Large intestine (tissue), 3 donors: Measurements from ENCODE around the gene ASTN1. TPM values are rescaled to one million over a fixed set of nuclear protein-coding genes. Genes with fewer than 3 reads are reported as not detected.

Experiments
- DNase-seq, 2 donors: peaks; one replicate each; pipeline versions ENCODE4 v3.0.0 to v3.0.0-alpha.2; 2013
- H3K27ac ChIP-seq: one replicate; pipeline ENCODE4 v1.5.1; 2013; ENCODE audit warnings: low read length
- H3K27me3 ChIP-seq: 2 replicates; pipeline ENCODE4 v1.6.1; 2013; ENCODE audit warnings: low read length; ENCODE audit not compliant: control insufficient read depth, insufficient read depth
- H3K36me3 ChIP-seq: 2 replicates; pipeline ENCODE4 v1.6.1; 2013; ENCODE audit warnings: low read length; ENCODE audit not compliant: control insufficient read depth, insufficient read depth
- H3K4me1 ChIP-seq: one replicate; pipeline ENCODE4 v1.6.1; 2013; ENCODE audit warnings: low read length; ENCODE audit not compliant: control insufficient read depth, insufficient read depth
- H3K4me3 ChIP-seq: one replicate; pipeline ENCODE4 v1.5.1; 2013; ENCODE audit warnings: low read length
- H3K9me3 ChIP-seq: one replicate; pipeline ENCODE4 v1.6.1; 2013; ENCODE audit warnings: mild to moderate bottlenecking, low read depth, low read length, moderate library complexity; ENCODE audit not compliant: control insufficient read depth
- WGBS: methylation state at CpG from one replicate; pipeline ENCODE4 v1.1.5; 2013; ENCODE audit warnings: low lambda C conversion rate; ENCODE audit not compliant: insufficient coverage; 5-methylcytosine and 5-hydroxymethylcytosine counted together
- polyA plus RNA-seq: library from polyadenylated mRNA; unstranded; fragments of 120-200 nt; gene quantifications from one replicate; pipeline ENCODE4 v1.2.1, GENCODE V29; 2013

The ASTN1 gene
- polyA plus RNA-seq, 1 donor = 3.0 TPM

DNA sequence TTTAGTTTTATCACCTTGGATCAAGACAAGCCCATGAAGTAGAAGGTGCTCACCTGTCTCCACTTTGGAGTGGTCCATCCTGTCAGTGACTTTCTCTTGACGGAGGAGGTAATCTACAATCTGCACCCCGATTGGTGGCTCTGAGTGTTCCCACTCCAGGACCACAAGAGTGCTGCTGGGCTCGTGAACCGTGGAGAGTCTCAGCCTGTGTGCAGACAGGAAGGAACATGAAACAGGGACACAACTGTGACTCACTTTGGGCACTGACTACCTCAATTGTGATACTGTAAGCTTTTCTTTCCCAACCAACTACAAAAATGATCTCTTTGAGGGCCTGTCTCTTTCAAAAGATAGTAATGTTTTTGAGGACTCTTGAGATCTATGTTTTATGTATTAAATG, 280.2 kb downstream of the ASTN1 start:
- Histone ChIP-seq H3K4me1 (no peaks in the 10 kb centered on the region), H3K9me3 (no peaks in the 10 kb centered on the region), H3K27me3 (no peaks in the 10 kb centered on the region), H3K36me3 (no peaks in the 10 kb centered on the region), H3K27ac (no peak overlapping the region), H3K4me3 (no peak overlapping the region)
- WGBS = no CpG with 5 or more reads among the region's 4 CpGs
- DNase-seq = no peak

DNA sequence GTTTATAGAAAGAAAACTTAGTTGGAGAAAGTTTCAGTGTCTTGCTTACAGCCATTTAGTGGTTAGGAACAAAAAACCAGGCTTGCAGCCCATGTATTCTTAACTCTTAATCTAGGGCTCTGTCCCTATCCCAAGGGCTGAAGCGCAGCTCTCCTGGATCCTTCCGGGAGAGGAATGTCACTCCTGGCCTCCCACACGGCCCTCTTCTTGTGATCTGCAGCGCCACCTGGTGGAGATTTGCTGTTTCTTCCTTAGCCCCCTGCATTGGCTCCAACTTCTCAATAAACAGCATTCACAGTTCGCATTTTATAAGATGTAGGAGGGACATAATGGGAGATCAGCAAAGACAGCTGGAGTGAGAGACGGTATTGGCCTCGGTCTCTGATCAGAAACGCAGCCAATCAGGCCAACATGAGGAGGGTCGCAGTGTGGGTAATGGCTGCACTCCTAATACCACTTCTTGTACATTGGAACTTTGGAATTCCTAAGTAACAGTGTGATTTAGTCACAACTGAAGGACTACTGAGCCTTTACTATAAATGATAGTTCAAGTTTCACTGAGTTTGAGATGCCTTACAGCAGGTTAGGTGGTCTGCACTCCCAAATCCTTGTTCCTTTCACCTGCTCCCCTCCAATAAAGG, 283.4 kb downstream of the ASTN1 start:
- Histone ChIP-seq H3K36me3 (no peaks in the 10 kb centered on the region), H3K4me1 (no peaks in the 10 kb centered on the region), H3K4me3 (no peak overlapping the region), H3K9me3 (no peaks in the 10 kb centered on the region), H3K27ac (no peak overlapping the region), H3K27me3 (no peaks in the 10 kb centered on the region)
- WGBS = no CpG with 5 or more reads among the region's 9 CpGs
- peak; percentile 45 to 60 for DNase-seq

DNA sequence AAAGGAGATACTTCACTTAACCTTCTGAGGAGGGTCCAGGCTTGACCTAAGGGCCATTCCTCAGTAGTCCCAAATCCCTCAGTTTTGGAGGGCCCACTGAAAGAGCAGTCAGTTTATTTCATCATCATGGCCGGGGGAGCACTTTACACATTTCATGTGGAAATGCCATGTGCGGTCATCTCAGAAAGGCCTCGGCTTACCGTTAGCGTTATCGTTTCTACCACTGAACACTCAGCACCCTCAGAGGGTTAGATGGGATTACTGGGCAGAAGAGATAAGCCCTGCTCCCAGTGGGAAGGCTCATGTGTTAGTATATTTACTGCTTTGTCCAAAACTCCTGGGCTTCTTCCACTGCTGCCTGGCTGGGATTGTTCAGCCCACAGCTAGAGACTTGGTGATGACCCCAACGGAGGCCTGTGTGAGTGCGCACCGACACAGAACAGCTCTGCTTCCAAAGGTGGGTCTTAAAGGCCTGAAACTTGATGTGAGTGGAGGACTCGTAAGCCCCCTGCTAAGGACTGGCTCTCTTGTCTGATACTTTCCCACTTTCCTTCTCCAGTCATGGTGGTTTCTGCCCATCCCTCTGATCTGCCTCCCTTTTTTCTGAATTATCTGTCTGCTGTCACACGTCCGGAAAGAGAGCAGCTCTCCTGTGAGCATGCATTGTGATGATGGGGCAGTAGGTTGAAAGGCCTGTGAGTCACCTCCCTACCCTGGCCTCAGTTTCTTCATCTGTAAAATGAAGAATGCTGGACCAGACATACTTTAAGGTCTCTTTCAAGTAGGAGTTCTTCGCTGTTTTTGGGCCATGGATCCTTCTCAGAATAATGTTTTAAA, 284.5 kb downstream of the ASTN1 start:
- Histone ChIP-seq H3K4me1 (no peaks in the 10 kb centered on the region), H3K27ac (no peak overlapping the region), H3K36me3 (no peaks in the 10 kb centered on the region), H3K27me3 (no peaks in the 10 kb centered on the region), H3K9me3 (no peaks in the 10 kb centered on the region), H3K4me3 (no peak overlapping the region)
- DNase-seq = no peak
- no CpG with 5 or more reads among the region's 13 CpGs for WGBS

DNA sequence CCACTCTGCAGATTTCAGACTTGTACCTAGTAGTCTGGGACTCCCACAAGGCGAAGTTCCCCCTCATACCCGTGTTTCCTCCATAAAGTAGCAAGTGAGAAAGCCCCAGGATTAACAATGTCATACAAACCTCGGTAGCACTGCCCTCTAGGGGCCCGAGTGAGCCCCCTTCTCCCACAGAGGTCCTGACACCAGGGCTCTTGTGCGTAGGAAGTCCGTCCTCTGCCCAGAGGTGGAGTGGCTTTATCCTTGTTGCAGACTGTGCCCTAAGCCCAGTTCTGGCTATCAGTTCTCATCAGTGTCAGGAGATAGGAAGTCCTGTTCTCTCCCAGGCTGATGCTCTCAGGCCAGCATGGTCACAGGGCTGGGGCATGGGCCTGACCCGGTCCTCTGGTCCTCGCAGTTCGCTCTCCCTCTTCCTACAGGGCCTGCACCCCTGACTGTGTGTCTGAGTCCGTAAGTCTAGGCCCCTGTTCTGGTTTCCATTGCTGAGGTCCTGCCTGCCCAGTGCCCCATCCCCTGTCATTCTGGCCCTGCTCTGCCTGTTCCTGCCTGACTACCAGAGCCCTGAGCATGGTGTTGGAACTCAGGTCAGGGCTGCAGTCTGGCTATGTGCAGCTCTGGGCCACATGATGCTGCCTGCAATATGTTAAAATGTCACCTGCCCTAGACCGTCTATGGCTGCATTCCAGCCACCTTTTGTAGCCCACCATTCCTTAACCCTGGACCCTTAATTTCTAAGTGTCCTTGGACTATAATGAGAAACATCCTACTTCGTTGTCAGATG, 285.6 kb downstream of the ASTN1 start:
- Histone ChIP-seq H3K27me3 (no peaks in the 10 kb centered on the region), H3K4me3 (no peak overlapping the region), H3K4me1 (no peaks in the 10 kb centered on the region), H3K27ac (no peak overlapping the region), H3K9me3 (no peaks in the 10 kb centered on the region), H3K36me3 (no peaks in the 10 kb centered on the region)
- WGBS = no CpG with 5 or more reads among the region's 12 CpGs
- DNase-seq = no peak

DNA sequence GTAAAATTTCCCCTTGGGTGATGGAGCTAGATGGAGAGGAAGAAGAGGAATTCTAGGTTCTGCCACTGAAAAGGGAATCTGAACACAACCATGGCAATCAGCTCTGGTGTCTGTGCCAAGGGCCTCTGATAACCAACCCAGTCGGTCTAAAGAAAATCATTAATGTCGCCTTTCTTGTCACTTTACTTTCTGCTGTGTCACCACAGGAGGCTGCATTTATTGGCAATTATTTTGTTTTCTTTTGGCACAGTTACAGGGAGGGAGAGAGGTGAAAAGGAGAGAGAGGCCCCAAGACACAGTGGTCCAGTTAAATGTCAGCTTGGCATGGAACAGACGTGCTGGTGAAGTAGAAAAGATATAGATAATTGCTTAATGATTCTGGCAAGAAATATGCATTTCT, 287.0 kb downstream of the ASTN1 start:
- Histone ChIP-seq H3K36me3 (no peaks in the 10 kb centered on the region), H3K4me3 (no peak overlapping the region), H3K27ac (no peak overlapping the region), H3K27me3 (no peaks in the 10 kb centered on the region), H3K4me1 (no peaks in the 10 kb centered on the region), H3K9me3 (no peaks in the 10 kb centered on the region)
- no peak for DNase-seq
- WGBS = 80% methylated on average over 1 of the region's 3 CpGs

DNA sequence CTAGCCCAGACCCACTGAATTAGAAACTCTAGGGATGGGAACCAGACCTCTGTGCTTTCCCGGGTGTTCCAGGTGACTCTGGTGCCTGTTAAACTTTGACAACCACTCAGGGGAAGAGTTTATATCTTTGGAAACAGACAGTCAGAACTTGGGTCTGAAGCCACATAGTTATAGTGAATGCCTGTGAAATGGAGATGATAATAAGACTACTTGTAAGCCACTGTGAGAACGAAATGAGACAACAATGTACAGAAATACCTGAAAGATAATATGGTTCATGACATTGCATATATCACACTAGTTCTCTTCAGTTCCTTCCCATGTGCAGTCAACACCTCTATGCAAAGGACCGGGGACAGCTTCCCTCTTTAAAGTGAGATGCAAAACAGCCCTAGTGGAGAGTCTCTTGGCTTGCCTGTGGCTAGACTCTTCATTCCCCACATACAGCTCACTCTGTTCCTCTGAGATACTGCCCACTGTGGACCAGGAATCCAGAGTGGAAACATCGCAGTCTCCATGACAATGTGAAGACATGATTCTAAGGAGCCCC, 287.5 kb downstream of the ASTN1 start:
- Histone ChIP-seq H3K9me3 (no peaks in the 10 kb centered on the region), H3K4me1 (no peaks in the 10 kb centered on the region), H3K36me3 (no peaks in the 10 kb centered on the region), H3K27ac (no peak overlapping the region), H3K4me3 (no peak overlapping the region), H3K27me3 (no peaks in the 10 kb centered on the region)
- no peak for DNase-seq
- 100% methylated on average over 1 of the region's 4 CpGs for WGBS

DNA sequence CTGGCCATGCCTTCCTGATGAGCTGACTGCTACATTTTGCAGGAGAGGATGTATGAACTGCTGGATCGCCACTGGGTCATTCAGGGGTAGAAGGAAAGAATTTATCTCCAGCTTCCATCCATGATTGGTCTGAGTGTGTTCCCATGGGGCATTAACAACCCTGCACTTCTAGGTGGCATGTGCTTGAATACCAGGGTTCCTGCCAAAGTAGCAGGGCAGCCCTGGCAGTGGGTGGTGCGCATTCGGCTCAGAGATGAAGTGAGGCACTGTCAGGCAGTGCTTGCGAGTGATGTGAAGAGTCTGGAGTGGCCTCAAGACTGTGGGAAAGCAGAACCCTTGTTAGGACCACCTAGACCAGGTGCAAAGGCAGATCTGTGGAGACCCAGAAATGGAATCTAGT, 294.9 kb downstream of the ASTN1 start:
- no peaks in the 10 kb centered on the region for H3K9me3 ChIP-seq
- DNase-seq = no peak
- H3K36me3 ChIP-seq = no peaks in the 10 kb centered on the region
- no peak overlapping the region for H3K27ac ChIP-seq
- no CpG with 5 or more reads among the region's 4 CpGs for WGBS
- no peak overlapping the region for H3K4me3 ChIP-seq
- H3K4me1 ChIP-seq = no peaks in the 10 kb centered on the region
- no peaks in the 10 kb centered on the region for H3K27me3 ChIP-seq

DNA sequence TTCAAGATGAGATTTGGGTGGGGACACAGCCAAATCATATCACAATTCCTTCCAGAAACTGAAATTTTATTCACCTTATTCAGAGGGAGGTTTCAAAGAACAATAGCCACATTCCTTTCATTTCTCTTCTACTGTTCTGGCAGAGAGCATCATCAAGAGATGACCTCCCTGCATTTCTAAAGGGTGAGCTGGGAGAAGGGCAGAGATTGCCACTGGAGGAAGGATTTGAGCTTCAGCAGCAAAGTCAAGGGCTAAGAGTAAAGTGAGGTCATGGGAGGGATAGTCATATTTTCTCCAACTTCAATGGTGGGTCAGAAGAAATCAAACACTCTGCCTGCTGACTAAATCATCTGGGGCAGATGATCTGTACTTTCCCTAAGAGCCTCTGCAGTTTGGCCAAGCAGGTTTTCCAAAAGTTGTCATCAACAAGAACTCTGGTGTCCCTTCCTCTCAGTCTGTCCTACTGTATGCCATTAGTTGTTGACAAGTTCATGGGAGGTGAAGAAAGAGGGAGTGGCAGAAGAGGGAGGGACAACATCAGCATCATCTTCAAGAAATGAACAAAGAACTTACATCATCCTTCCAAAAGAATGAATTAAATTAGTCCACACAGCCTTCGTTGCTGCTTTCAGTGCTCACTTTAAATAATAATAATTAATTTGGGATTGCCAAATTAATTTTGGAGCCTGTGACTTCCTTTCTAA, 298.3 kb downstream of the ASTN1 start:
- H3K27me3 ChIP-seq = no peaks in the 10 kb centered on the region
- no peaks in the 10 kb centered on the region for H3K36me3 ChIP-seq
- no peaks in the 10 kb centered on the region for H3K9me3 ChIP-seq
- 83% methylated on average over 1 of the region's 1 CpG for WGBS
- no peak overlapping the region for H3K4me3 ChIP-seq
- H3K4me1 ChIP-seq = no peaks in the 10 kb centered on the region
- DNase-seq = no peak
- H3K27ac ChIP-seq = no peak overlapping the region

DNA sequence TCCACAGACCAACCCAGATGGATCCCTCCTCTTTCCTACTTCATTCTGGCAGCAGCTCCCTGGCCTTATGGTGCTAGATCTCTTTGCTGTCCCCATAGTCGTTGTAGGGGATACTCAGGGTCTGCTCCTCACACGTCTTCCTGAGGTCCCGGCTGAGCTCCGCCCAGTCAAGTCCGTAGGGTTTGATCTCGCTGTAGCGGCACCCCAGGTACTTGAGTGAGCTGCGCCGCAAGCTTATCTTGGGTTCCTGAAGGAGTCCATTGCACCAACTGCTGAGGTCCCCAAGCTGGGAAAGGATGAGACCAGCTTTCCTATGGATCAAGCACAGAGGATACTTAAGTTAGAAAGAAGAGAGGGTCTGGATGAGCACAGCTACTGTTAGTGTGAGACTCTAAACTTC, 300.3 kb downstream of the ASTN1 start:
- H3K27me3 ChIP-seq = no peaks in the 10 kb centered on the region
- no CpG with 5 or more reads among the region's 9 CpGs for WGBS
- H3K4me3 ChIP-seq = no peak overlapping the region
- H3K27ac ChIP-seq = no peak overlapping the region
- no peaks in the 10 kb centered on the region for H3K9me3 ChIP-seq
- H3K4me1 ChIP-seq = no peaks in the 10 kb centered on the region
- H3K36me3 ChIP-seq = no peaks in the 10 kb centered on the region
- DNase-seq = no peak

DNA sequence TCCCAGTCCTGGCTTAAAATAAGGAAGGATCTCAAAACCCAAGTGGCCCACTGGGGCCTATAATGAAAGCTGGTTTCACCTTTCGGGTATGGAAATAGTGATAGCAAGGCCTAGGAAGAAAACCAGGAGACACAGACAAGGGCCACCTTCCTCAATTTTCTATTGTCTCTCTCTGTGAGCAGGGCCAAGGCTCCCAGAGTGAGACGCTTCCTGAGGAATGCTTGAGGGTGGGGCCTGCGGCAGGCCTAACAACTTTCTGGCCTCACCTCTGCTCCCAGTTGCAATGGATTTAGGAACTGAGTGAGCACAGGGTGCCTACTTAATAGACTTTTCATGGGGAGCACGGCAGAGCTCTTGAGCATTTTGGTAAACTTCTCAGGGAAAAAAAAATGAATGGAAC, 300.9 kb downstream of the ASTN1 start:
- Histone ChIP-seq H3K9me3 (no peaks in the 10 kb centered on the region), H3K4me3 (no peak overlapping the region), H3K27ac (no peak overlapping the region), H3K4me1 (no peaks in the 10 kb centered on the region), H3K36me3 (no peaks in the 10 kb centered on the region), H3K27me3 (no peaks in the 10 kb centered on the region)
- WGBS = no CpG with 5 or more reads among the region's 4 CpGs
- no peak for DNase-seq
